Natural killer cell treated with Interleukin-12 subunit alpha and Interleukin-12 subunit beta and Interleukin-15 and Interleukin-18, amount 100 ng/mL, for 72 hours (primary cell): ENCODE results near the gene TIFAB. TPM values are rescaled to one million over a fixed set of nuclear protein-coding genes. Genes with fewer than 3 reads are reported as not detected.
A peak's percentile ranks its signal among the peaks of the same experiment; 100 is the strongest.

Experiments used
- ATAC-seq, 2 donors: fragments of 150-1000 bp; cut with Tn5 transposase in 1 of 2; sonication (Bioruptor Pico), chemical (Tn5 transposase) in 1 of 2; 2 replicates each; pipeline ENCODE4 v1.10.0; 2021
- DNase-seq: peaks from one replicate; pipeline ENCODE4 v3.0.0; 2022; ENCODE audit warnings: low spot score
- H3K27ac Mint-ChIP-seq, 2 donors: 1 replicate in 1 of 2; 2 replicates in 1 of 2; pipeline ENCODE4 v1.8.0; 2022; ENCODE audit warnings: mixed read lengths in 2 of 2, mild to moderate bottlenecking in 1 of 2, moderate library complexity in 1 of 2
- H3K27me3 Mint-ChIP-seq, 2 donors: 1 replicate in 1 of 2; 2 replicates in 1 of 2; pipeline ENCODE4 v1.8.0; 2022; ENCODE audit warnings: mixed read lengths in 2 of 2
- H3K36me3 Mint-ChIP-seq: one replicate; pipeline ENCODE4 v1.8.0; 2022; ENCODE audit warnings: mixed read lengths
- H3K4me1 Mint-ChIP-seq, 2 donors: 1 replicate in 1 of 2; 2 replicates in 1 of 2; pipeline ENCODE4 v1.8.0; 2022; ENCODE audit warnings: low read depth in 2 of 2, mixed read lengths in 2 of 2, mild to moderate bottlenecking in 1 of 2
- H3K4me3 Mint-ChIP-seq: one replicate; pipeline ENCODE4 v1.8.0; 2022; ENCODE audit warnings: mixed read lengths
- H3K9me3 Mint-ChIP-seq: 2 replicates; pipeline ENCODE4 v1.8.0; 2022; ENCODE audit warnings: mixed read lengths
- total RNA-seq, 2 donors: library from RNA; stranded (reverse); gene quantifications; one replicate each; pipeline ENCODE4 v1.2.3, GENCODE V29; 2022

Gene TIFAB
- total RNA-seq, 2 donors from 2014 or later, result not detected

DNA sequence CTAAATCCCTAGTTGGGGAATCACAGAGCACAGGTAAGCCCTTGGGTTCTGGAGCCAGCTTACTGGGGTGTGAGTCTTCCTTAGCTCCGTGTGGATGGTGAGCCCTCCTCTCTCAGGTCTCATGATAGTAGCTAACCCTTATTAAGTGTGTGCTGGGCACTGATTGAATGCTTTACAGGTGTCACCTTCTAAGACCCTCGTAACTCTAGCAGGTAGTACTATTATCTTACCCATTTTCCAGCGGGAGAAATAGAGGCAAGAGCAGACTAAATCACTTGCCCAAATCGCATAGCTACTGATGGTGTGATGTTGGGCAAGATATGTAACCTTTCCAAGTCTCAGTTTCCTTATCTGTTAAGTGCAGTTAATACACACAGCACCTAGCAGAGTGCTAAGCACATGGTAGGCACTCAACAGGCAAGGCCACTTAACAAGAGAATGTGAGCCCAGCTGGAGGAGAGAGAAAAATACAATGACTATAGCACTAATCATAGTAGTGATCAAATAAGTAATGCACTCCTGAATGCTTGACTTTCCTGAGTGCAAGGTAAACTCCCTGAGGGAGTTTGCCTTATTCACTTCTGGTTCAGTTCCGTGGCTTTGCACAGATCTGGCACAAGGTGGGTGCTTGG is 4.7 kb downstream of the TIFAB start, which contains the start of gene DCANP1:
DCANP1 (minus strand) TSS at position 51 of the 632 bp plus-strand sequence. CDS start 240 bp downstream, outside the sequence.
- Mint-ChIP-seq H3K4me1 (peaks cover 6 to 8% of the 10 kb centered on the region in 2 donors), H3K27me3 (peaks cover 5 to 7% of the 10 kb centered on the region in 2 donors), H3K4me3 (no peak within 1 kb of the TSS), H3K27ac (no peak within 1 kb of the TSS), H3K36me3 (no peaks in the 10 kb centered on the region), H3K9me3 (no peaks in the 10 kb centered on the region)
- no peak for DNase-seq
- ATAC-seq, result no peak

DNA sequence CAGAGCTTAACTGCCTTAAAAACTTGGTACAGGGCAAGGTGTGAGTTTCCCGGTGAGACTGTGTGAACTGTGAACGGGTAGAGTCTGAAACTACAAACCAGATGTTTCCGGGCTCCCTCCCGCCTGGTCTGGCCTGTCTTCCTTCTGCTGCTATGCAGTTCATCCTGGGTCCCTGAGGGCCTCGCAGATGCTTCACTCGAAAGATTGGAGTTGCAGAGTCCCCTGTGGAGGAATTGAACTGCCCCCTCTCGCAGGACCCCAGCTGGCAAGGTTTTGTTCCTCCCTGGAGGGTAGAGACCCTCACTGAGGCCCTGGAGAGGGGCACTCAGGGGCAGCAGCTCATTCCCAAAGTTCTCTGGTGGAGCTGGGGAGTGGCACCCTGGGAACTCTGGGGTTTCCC is 5.5 kb downstream of the TIFAB start:
- Mint-ChIP-seq H3K27me3 (peaks cover 5 to 7% of the 10 kb centered on the region in 2 donors), H3K27ac (no peak overlapping the region)

DNA sequence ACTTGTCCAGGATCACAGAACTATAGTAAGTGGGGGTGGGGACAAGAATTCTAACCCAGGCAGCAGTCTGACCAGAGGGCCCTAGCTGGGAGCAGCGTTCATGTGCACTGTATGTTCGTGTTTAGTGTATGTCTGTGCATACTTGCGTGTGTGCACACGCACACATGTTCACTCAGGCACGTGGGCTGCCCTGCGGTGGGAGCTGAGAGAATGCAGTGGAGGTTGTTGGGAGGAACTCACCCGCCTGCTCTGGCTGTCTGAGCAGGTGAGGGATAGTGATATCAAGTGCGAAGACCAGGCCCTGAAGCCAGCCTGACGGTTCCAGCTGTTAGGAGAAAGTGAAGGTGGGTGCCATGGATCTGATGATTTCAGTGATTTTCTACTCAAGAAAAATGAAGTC is 5.9 kb downstream of the TIFAB start:
- Mint-ChIP-seq H3K9me3 (no peaks in the 10 kb centered on the region), H3K4me3 (no peak overlapping the region), H3K36me3 (no peaks in the 10 kb centered on the region), H3K4me1 (peaks cover 6 to 8% of the 10 kb centered on the region in 2 donors), H3K27me3 (peaks cover 5 to 7% of the 10 kb centered on the region in 2 donors), H3K27ac (no peak overlapping the region)
- no peak for DNase-seq
- ATAC-seq, result no peak

More for the DNA sequence above, 5.5 kb downstream of the TIFAB start:
- Mint-ChIP-seq H3K4me1 (peaks cover 6 to 8% of the 10 kb centered on the region in 2 donors), H3K4me3 (no peak overlapping the region), H3K9me3 (no peaks in the 10 kb centered on the region), H3K36me3 (no peaks in the 10 kb centered on the region)
- DNase-seq (no peak), ATAC-seq (no peak)

DNA sequence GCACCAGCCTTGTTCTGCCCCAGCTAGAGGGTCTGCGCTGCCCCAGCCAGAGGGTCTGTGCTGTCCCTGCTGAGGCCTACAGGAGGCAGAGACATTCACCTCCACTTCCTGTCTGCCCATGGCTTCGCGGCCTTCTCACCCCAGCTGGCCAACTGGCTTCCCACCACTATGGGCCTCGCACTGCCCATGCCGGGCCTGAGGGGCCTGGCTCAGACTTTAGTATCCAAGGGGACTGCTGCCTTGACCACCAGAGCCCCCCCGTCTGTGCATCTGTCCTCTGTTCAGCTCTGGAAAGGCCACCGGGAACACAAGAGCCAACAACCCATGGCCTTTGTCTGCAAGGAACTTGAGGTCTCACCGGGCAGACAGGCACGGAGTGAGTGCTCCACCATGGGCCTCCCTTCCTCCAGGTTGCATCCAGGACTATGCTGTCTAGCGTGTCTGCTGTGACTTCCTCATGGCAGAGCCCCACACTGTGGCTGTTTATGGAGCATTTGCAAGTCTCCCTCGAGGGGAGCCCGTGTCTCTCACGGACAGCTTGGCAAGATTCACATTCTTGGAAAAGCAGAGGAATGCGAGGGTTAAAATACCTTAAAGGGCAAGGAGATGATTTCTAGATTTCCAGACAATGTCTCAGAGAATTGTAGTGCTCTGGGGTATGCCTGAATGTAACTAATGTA is 6.7 kb downstream of the TIFAB start:
- H3K36me3 Mint-ChIP-seq, result no peaks in the 10 kb centered on the region
- H3K4me1 Mint-ChIP-seq, result peaks cover 6 to 8% of the 10 kb centered on the region in 2 donors
- H3K27ac Mint-ChIP-seq, result no peak overlapping the region
- no peaks in the 10 kb centered on the region for H3K9me3 Mint-ChIP-seq
- DNase-seq (peak; percentile 41), ATAC-seq (no peak)
- H3K27me3 Mint-ChIP-seq, result peaks cover 0 to 5% of the 10 kb centered on the region in 2 donors
- no peak overlapping the region for H3K4me3 Mint-ChIP-seq

DNA sequence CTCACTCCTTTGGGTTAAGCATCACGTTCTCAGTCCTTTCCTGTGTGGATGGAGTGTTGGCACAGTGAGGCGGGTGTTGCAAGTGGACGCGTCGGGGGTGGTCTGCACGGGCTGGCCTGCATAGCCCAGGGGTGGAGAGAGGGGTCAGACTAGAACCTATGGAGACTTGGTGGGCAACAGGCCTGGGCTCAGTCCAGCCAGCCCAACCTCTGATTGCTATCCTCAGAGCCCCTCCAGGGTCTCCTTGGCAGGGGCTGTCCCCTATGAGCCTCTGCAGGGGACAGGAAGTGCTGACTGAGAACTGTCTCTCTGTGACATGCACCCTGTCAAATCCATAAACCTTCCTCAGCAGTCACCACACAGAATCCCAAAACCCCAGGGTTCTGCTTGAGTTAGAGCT is 7.3 kb downstream of the TIFAB start:
- DNase-seq, result peak; percentile 28
- H3K27ac Mint-ChIP-seq, result no peak overlapping the region
- no peaks in the 10 kb centered on the region for H3K9me3 Mint-ChIP-seq
- H3K27me3 Mint-ChIP-seq, result peaks cover 0 to 5% of the 10 kb centered on the region in 2 donors
- peaks cover 6 to 8% of the 10 kb centered on the region in 2 donors for H3K4me1 Mint-ChIP-seq
- peak in 1 of 2 donors; percentile 31 for ATAC-seq
- no peaks in the 10 kb centered on the region for H3K36me3 Mint-ChIP-seq
- H3K4me3 Mint-ChIP-seq, result no peak overlapping the region

DNA sequence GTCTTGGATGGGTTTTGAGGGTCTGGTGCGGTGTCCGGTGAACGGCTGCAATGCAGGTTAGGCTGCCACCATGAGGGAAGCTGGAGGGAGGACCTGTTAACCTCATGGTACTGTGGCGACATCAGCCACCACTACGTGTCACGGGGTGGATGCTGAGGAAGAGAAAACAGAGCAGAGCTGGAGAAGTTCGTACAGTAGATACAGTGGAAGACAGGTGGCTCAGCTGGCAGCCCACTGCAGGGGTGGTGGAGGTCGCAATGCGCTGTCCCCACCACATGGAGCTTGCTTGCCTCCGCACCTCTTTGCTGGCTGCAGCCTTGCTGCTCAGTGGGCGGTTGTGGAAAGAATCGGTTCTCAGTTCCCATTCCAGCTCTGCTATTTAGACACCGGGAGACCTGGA is 7.8 kb downstream of the TIFAB start:
- no peak for DNase-seq
- ATAC-seq, result peak in 1 of 2 donors; percentile 65
- H3K27ac Mint-ChIP-seq, result no peak overlapping the region
- H3K36me3 Mint-ChIP-seq, result no peaks in the 10 kb centered on the region
- H3K27me3 Mint-ChIP-seq, result peaks cover 0 to 5% of the 10 kb centered on the region in 2 donors
- no peak overlapping the region for H3K4me3 Mint-ChIP-seq
- no peaks in the 10 kb centered on the region for H3K9me3 Mint-ChIP-seq
- H3K4me1 Mint-ChIP-seq, result peaks cover 6 to 8% of the 10 kb centered on the region in 2 donors

DNA sequence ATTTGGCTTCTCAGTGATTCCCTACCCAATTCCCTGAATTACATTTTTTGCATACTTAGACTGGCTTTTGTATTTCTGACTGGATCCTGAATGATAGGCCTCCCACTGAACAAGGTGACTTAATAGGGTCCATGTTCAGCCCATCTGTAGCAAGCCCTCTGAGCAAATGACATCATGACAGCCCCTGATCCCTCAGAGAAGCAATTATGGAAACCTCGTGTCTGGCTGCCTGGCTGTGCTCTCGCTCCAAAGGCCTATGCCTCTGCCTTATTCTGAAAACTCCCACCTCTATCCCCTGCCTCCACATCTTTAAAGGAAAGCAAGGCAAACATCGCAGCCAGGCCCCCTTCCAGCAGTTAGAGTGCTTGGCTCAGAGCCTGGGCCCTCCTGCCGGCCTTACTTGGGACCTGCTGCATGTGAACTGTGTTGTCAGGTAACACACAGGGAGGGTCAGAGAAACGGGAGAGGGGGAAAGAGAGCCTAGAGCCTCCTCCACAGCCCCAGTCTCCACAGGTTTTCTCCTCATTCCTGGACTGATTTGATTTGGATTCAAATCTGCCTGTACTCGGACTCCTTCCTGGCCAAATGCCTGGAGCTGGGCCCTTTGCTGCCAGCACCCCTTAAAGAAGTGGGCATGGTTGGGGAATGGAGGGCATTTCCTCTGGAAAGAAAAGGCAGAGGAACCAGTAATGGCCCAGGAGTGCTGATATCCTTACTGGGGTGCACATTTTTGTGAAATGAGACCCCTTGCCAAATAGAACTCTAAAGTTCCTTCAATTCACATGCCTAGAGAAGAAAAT is 8.8 kb downstream of the TIFAB start:
- Mint-ChIP-seq H3K27ac (no peak overlapping the region), H3K4me3 (no peak overlapping the region), H3K9me3 (no peaks in the 10 kb centered on the region), H3K27me3 (peaks cover 0 to 5% of the 10 kb centered on the region in 2 donors), H3K4me1 (peaks cover 6 to 8% of the 10 kb centered on the region in 2 donors), H3K36me3 (no peaks in the 10 kb centered on the region)
- ATAC-seq (no peak), DNase-seq (no peak)

DNA sequence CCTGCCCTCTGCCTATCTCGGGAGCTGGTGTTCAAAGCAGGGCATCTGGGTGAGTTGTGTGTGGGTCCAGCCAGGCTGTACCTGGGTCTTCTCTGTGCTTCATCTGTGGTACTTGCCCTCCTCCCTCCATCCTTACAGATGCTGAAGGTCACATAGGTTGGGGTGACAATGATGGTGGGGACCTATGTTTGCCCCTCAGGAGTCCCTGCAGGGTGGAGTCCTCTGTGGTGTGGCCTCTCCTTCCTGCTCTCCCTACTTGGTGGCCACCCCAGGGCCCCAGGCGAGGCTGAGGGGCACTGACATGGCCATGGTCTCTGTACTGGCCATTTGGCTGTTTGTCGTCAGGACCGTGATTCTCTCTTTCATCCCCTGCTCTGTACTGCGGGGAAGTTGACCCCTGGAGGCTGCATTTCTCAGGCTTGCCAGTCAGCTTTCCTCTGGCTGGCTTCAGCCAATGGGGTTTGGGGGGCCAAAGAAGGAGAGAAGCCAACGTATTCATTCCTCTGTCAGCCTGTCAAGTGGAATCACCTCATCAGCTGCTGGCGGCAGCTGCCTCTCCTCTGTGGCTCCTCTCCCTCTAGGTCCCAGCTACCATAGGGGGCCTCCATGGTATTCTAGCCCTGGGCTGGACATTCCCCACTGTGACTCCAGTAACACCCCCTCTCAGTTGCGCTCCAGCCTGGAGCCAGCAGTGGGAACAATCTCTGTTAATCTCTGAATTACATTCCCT is 9.6 kb downstream of the TIFAB start:
- DNase-seq, result no peak
- Mint-ChIP-seq H3K4me3 (no peak overlapping the region), H3K9me3 (no peaks in the 10 kb centered on the region), H3K4me1 (peaks cover 6 to 8% of the 10 kb centered on the region in 2 donors), H3K27ac (no peak overlapping the region), H3K36me3 (no peaks in the 10 kb centered on the region), H3K27me3 (peaks cover 0 to 5% of the 10 kb centered on the region in 2 donors)
- ATAC-seq, result no peak

DNA sequence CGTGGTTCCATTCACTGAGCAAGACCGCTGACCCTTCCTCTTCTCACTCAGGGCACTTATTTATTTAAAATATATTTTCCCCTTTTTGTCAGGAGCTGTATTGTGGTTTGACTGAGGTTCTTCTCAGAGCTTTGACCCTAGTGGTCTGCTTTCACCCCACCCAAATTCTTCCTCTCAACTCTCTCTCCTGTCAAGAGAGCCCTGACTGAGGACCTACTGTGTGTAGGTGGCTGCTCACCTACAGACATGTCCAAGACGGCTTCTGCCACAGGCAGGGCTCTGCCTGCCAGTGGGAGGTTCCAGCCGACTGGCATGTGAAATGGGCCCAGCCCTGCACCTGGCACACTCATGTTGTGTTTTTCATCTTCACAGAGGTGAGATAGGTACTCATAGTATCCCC is 10.2 kb downstream of the TIFAB start:
- Mint-ChIP-seq H3K9me3 (no peaks in the 10 kb centered on the region), H3K4me3 (no peak overlapping the region), H3K27ac (no peak overlapping the region), H3K4me1 (peaks cover 6 to 8% of the 10 kb centered on the region in 2 donors), H3K36me3 (no peaks in the 10 kb centered on the region), H3K27me3 (peaks cover 0 to 5% of the 10 kb centered on the region in 2 donors)
- ATAC-seq (no peak), DNase-seq (no peak)

DNA sequence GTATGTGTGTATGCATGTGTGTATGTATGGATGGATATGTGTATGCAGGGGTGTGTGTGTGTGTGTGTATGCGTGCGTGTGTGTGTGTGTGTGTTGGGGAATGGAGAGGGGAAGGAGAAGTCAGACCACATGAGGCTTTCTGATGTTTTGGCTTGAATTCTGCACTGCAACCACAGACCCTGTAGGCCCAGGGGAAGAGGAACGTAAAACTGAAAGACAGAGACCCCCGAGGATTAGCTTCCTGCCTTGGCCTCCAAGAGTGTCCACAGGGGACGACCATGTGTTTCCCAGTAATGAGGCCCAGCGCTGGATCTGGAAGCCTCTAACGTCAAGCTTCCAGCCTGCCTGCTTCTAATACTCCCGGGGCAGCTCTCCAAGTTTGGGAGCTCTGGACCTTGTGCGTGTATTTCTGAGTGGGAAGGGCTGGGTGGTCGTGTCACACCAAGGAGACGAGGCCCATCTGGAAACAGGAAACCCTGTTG is 10.8 kb downstream of the TIFAB start:
- DNase-seq (no peak), ATAC-seq (no peak)
- no peak overlapping the region for H3K27ac Mint-ChIP-seq
- no peaks in the 10 kb centered on the region for H3K36me3 Mint-ChIP-seq
- H3K9me3 Mint-ChIP-seq, result no peaks in the 10 kb centered on the region
- peaks cover 6 to 8% of the 10 kb centered on the region in 2 donors for H3K4me1 Mint-ChIP-seq
- H3K27me3 Mint-ChIP-seq, result peaks cover 2 to 5% of the 10 kb centered on the region in 2 donors
- no peak overlapping the region for H3K4me3 Mint-ChIP-seq

DNA sequence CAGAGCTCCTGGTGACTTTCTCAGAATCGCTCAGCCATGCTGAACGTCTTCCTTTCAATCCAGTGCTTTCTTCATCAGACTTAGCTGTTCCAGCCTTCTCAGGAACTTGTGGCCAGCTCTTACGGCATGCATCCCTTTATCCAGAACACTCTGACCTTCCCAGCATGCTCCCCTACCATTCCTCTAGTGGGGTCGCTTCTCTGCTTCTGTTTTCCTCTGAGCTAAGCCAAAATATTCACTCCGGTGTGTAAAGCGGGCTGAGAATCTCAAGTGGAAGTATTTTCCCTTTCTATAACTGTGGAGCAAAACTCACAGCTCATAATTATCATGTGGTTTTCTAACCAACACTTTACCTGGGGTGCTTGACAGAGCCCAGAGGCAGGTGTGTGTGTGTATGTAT is 11.2 kb downstream of the TIFAB start:
- no peak for DNase-seq
- peaks cover 6 to 8% of the 10 kb centered on the region in 2 donors for H3K4me1 Mint-ChIP-seq

DNA sequence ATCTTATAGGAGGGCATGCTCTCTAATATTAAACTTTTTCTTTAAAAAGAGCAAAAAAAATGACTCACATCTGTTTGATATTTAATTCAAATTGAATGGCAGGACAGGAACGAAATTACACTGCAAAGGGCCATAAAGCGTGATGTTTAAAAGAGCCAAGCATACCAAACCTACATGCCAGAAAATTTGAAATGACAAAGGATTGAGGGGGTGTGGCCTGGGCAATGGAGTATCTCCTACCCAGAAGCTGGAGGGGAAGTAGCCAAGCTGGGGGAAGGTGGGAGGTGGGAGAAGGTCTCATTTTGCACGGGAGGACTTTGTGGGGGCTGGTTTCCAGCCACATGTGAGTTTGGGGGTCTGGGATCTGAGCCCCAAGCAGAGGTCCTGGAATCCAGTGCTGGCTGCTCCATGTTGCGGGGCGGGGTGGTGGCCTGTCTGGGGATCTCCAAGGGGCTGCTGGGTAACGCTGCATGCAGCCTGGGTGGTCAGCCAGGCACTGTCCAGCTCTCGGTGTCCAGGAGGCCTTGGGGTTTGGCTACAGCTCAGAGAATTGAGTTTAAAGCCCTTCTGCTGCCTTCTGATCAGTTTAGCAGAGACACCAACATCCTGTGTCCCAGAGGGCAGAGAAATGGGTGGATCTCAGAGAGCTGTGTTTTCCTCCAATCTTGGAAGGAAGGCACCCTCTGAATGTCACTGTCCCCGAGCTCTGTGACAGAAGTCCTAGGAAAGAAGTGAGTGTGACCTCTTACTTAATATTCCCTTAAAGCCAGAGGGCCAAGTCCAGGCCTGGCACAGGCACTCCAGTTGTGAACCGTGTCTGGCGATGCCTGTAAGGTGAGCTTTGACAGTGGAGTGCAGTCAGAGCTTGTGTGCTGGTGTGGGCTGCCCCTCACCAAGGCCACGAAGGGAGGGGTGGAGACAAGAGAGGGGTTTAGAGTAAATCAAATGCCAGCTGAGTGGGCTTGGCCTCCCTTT is 12.6 kb downstream of the TIFAB start:
- no peak overlapping the region for H3K4me3 Mint-ChIP-seq
- H3K27me3 Mint-ChIP-seq, result peaks cover 7 to 11% of the 10 kb centered on the region in 2 donors
- no peak overlapping the region for H3K27ac Mint-ChIP-seq
- ATAC-seq (no peak), DNase-seq (no peak)
- peaks cover 5% of the 10 kb centered on the region in 2 donors for H3K4me1 Mint-ChIP-seq
- no peaks in the 10 kb centered on the region for H3K9me3 Mint-ChIP-seq
- no peaks in the 10 kb centered on the region for H3K36me3 Mint-ChIP-seq

More for the DNA sequence above, 11.2 kb downstream of the TIFAB start:
- ATAC-seq, result no peak
- H3K27ac Mint-ChIP-seq, result no peak overlapping the region
- H3K27me3 Mint-ChIP-seq, result peaks cover 7% of the 10 kb centered on the region in 2 donors
- no peaks in the 10 kb centered on the region for H3K36me3 Mint-ChIP-seq
- H3K4me3 Mint-ChIP-seq, result no peak overlapping the region
- H3K9me3 Mint-ChIP-seq, result no peaks in the 10 kb centered on the region
